ENCODE data around the gene OMA1.

DNA sequence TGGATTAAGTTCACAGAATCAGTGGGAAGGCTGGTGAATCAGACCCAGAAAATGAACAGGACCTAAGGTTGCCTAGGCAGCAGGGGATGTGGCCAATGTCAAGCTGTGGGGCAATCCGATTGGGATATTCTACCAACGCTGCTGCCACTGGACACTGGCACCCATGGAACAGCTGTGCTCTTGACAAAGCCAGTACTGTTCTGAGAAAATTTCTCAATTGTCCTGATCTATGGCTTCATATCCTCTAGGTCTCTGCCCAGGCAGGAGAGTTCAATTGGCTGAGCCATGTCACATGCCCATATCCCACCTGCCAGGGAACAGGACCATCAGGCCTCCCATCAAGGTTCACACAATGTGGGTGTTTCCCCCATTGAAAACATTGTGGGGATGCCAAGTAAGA, 24.3 kb upstream of the OMA1 start:
- TF ChIP-seq POLR2AphosphoS5 (IDR thresholded peaks at IDR 0.05) = no peak
- TF ChIP-seq, protein P1, sequence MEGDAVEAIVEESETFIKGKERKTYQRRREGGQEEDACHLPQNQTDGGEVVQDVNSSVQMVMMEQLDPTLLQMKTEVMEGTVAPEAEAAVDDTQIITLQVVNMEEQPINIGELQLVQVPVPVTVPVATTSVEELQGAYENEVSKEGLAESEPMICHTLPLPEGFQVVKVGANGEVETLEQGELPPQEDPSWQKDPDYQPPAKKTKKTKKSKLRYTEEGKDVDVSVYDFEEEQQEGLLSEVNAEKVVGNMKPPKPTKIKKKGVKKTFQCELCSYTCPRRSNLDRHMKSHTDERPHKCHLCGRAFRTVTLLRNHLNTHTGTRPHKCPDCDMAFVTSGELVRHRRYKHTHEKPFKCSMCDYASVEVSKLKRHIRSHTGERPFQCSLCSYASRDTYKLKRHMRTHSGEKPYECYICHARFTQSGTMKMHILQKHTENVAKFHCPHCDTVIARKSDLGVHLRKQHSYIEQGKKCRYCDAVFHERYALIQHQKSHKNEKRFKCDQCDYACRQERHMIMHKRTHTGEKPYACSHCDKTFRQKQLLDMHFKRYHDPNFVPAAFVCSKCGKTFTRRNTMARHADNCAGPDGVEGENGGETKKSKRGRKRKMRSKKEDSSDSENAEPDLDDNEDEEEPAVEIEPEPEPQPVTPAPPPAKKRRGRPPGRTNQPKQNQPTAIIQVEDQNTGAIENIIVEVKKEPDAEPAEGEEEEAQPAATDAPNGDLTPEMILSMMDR (IDR thresholded peaks at IDR 0.05; ENCODE audit: poor library complexity, severe bottlenecking) = no peak
- no peak for TF ChIP-seq EZH2 (IDR thresholded peaks at IDR 0.05; ENCODE audit: borderline replicate concordance, insufficient read depth, low read length, poor library complexity, severe bottlenecking)
- TF ChIP-seq EP300 (conservative IDR thresholded peaks at IDR 0.05; ENCODE audit: poor library complexity, severe bottlenecking) = no peak
- TF ChIP-seq MXI1 (conservative IDR thresholded peaks at IDR 0.05; ENCODE audit: poor library complexity, severe bottlenecking) = no peak
- TF ChIP-seq TAF1 (IDR thresholded peaks at IDR 0.05; ENCODE audit: low read depth) = no peak
- no peak for TF ChIP-seq RAD21 (conservative IDR thresholded peaks at IDR 0.05)

Data from neural cell (in vitro differentiated cells).